GM23248 (cell line): Measurements from ENCODE around the gene KCTD3. TPM values are rescaled to one million over a fixed set of nuclear protein-coding genes. Genes with fewer than 3 reads are reported as not detected.

Source experiments
- DNase-seq: peaks from one replicate; pipeline ENCODE4 v3.0.0-alpha.2; 2015
- H2AFZ ChIP-seq: fragments of 200-600 bp; sonication (generic); 2 replicates; pipeline ENCODE4 v1.6.1; 2016; ENCODE audit warnings: antibody characterized with exemption
- H3F3A ChIP-seq: fragments of 200-600 bp; sonication (generic); 2 replicates; pipeline ENCODE4 v1.6.1; 2016; ENCODE audit warnings: mild to moderate bottlenecking, antibody characterized with exemption, mixed run types; ENCODE audit not compliant: insufficient read depth
- H3K27ac ChIP-seq: fragments of 200-600 bp; sonication (generic); 2 replicates; pipeline ENCODE4 v1.5.1; 2016; ENCODE audit warnings: mild to moderate bottlenecking
- H3K27me3 ChIP-seq: fragments of 200-600 bp; sonication (generic); replicated peaks from 2 replicates; pipeline ENCODE4 v1.6.1; 2016; ENCODE audit warnings: mild to moderate bottlenecking; ENCODE audit not compliant: insufficient read depth
- H3K36me3 ChIP-seq: fragments of 200-600 bp; sonication (generic); 2 replicates; pipeline ENCODE4 v1.6.1; 2016; ENCODE audit warnings: low read depth, mild to moderate bottlenecking
- H3K4me1 ChIP-seq: fragments of 200-600 bp; sonication (generic); 2 replicates; pipeline ENCODE4 v1.6.1; 2016; ENCODE audit warnings: mild to moderate bottlenecking; ENCODE audit not compliant: insufficient read depth
- H3K4me2 ChIP-seq: fragments of 200-600 bp; sonication (generic); one replicate; pipeline ENCODE4 v1.6.1; 2016; ENCODE audit warnings: mild to moderate bottlenecking; ENCODE audit not compliant: unreplicated experiment
- H3K4me3 ChIP-seq: fragments of 200-600 bp; sonication (generic); 2 replicates; pipeline ENCODE4 v1.5.1; 2016; ENCODE audit warnings: mild to moderate bottlenecking
- H3K79me2 ChIP-seq: fragments of 200-600 bp; sonication (generic); 2 replicates; pipeline ENCODE4 v1.6.1; 2016; ENCODE audit warnings: mild to moderate bottlenecking; ENCODE audit not compliant: insufficient read depth
- H3K9ac ChIP-seq: fragments of 200-600 bp; sonication (generic); 2 replicates; pipeline ENCODE4 v1.6.1; 2016; ENCODE audit warnings: mild to moderate bottlenecking
- H3K9me2 ChIP-seq: fragments of 200-600 bp; sonication (generic); 2 replicates; pipeline ENCODE4 v1.6.1; 2016; ENCODE audit warnings: mixed run types, mild to moderate bottlenecking, moderate library complexity; ENCODE audit not compliant: insufficient read depth
- H3K9me3 ChIP-seq: fragments of 200-600 bp; sonication (generic); one replicate; pipeline ENCODE4 v1.6.1; 2017; ENCODE audit warnings: low read depth
- H4K20me1 ChIP-seq: fragments of 200-600 bp; sonication (generic); 2 replicates; pipeline ENCODE4 v1.6.0; 2016; ENCODE audit not compliant: insufficient read depth
- EZH2 ChIP-seq: fragments of 200-600 bp; sonication (generic); IDR thresholded peaks from 2 replicates; pipeline ENCODE4 v1.6.1; 2018; ENCODE audit warnings: antibody characterized with exemption, mild to moderate bottlenecking; ENCODE audit not compliant: insufficient read depth, poor library complexity, severe bottlenecking
- EZH2phosphoT487 ChIP-seq: fragments of 200-600 bp; sonication (generic); IDR thresholded peaks from 2 replicates; pipeline ENCODE4 v1.6.1; 2018; ENCODE audit warnings: antibody characterized with exemption, moderate library complexity, mild to moderate bottlenecking, low read depth; ENCODE audit not compliant: insufficient read depth
- WGBS, 2 experiments: methylation state at CpG; one replicate each; pipeline ENCODE4 v1.1.6; 2015 to 2017; ENCODE audit warnings: low lambda C conversion rate in 2 of 2, low coverage in 1 of 2; ENCODE audit errors: missing lambda C conversion rate in 2 of 2; 5-methylcytosine and 5-hydroxymethylcytosine counted together
- in situ Hi-C: fragments of 300-500 bp; cut with MboI; formaldehyde crosslinking; loops from 2 replicates; pipeline ENCODE4 v1.15.0; 2020
- polyA plus RNA-seq: library from polyadenylated mRNA; unstranded; fragments of >200 nt; fragmentation: Nextera tagmentation; extraction: Ambion mirVana; gene quantifications from 2 replicates; pipeline ENCODE4 v1.2.1, GENCODE V29; 2016
- total RNA-seq: library from RNA; depleted of rRNA; stranded (reverse); fragments of >200 nt; shearing (Covaris generic); gene quantifications from 2 replicates; pipeline ENCODE4 v1.2.3, GENCODE V29; 2014

The KCTD3 gene
- total and polyA plus RNA-seq, 2 experiments from 2014 or later, result 17.5 to 32.0 TPM

GRCh38 chr1:215597961-215598360 lies 30.9 kb downstream of the KCTD3 start:
- Histone ChIP-seq H3K4me1 (peaks cover 24% of the 10 kb centered on the region), H3K4me3 (no peak overlapping the region), H3K36me3 (peaks cover 27% of the 10 kb centered on the region), H2AFZ (no peak overlapping the region), H3K9me3 (no peaks in the 10 kb centered on the region), H3K79me2 (peaks cover 15% of the 10 kb centered on the region; the same call in 1 of the 2 replicates), H3K27me3 (no peaks in the 10 kb centered on the region), H3F3A (peaks cover 4% of the 10 kb centered on the region; the same call in 1 of the 2 replicates), H3K9me2 (no peaks in the 10 kb centered on the region), H3K27ac (no peak overlapping the region), H3K4me2 (no peak overlapping the region), H4K20me1 (no peaks in the 10 kb centered on the region), H3K9ac (no peak overlapping the region)
- no peak for DNase-seq
- in situ Hi-C loops, result no loop called here
- TF ChIP-seq EZH2, result no peak
- no peak for TF ChIP-seq EZH2phosphoT487

- no peak overlapping the region for H2AFZ ChIP-seq
- H3K27ac ChIP-seq, result no peak overlapping the region
- no peak overlapping the region for H3K9ac ChIP-seq
- H4K20me1 ChIP-seq, result no peaks in the 10 kb centered on the region
- no peaks in the 10 kb centered on the region for H3K9me3 ChIP-seq
- in situ Hi-C loops, result no loop called here
- 0 out of 2 replicates have a peak, but pooled peaks cover 8% of the 10 kb centered on the region for H3K79me2 ChIP-seq
- H3K4me3 ChIP-seq, result no peak overlapping the region
- H3K27me3 ChIP-seq, result no peaks in the 10 kb centered on the region
- peaks cover 31% of the 10 kb centered on the region for H3K36me3 ChIP-seq
- peaks cover 17% of the 10 kb centered on the region; the same call in 1 of the 2 replicates for H3F3A ChIP-seq
- peaks cover 25% of the 10 kb centered on the region for H3K4me1 ChIP-seq
- H3K9me2 ChIP-seq, result no peaks in the 10 kb centered on the region
- TF ChIP-seq EZH2 (no peak), EZH2phosphoT487 (no peak)
- 71 to 74% methylated on average over 3 of the region's 3 CpGs for WGBS, 2 experiments
- DNase-seq, result peak; percentile 40
- no peak overlapping the region for H3K4me2 ChIP-seq
These were observed 32.4 kb downstream of the KCTD3 start for GRCh38 chr1:215599418-215600074.

- H3K9ac ChIP-seq, result no peak overlapping the region
- H3K79me2 ChIP-seq, result 0 out of 2 replicates have a peak, but pooled peaks cover 8% of the 10 kb centered on the region
- H3F3A ChIP-seq, result peaks cover 17% of the 10 kb centered on the region; the same call in 1 of the 2 replicates
- H3K9me2 ChIP-seq, result no peaks in the 10 kb centered on the region
- no peak for DNase-seq
- no peaks in the 10 kb centered on the region for H3K27me3 ChIP-seq
- H3K4me1 ChIP-seq, result peaks cover 17% of the 10 kb centered on the region
- H3K36me3 ChIP-seq, result peaks cover 31% of the 10 kb centered on the region
- H2AFZ ChIP-seq, result no peak overlapping the region
- H4K20me1 ChIP-seq, result no peaks in the 10 kb centered on the region
- H3K4me2 ChIP-seq, result no peak overlapping the region
- H3K4me3 ChIP-seq, result no peak overlapping the region
- TF ChIP-seq EZH2 (no peak), EZH2phosphoT487 (no peak)
- in situ Hi-C loops, result no loop called here
- H3K9me3 ChIP-seq, result no peaks in the 10 kb centered on the region
- no peak overlapping the region for H3K27ac ChIP-seq
These were observed 33.2 kb downstream of the KCTD3 start for GRCh38 chr1:215600258-215600792.

- WGBS, 2 experiments, result 98 to 99% methylated on average over 8 to 10 of the region's 10 CpGs
- H3K27me3 ChIP-seq, result no peaks in the 10 kb centered on the region
- no peaks in the 10 kb centered on the region for H3K9me2 ChIP-seq
- H3K4me3 ChIP-seq, result no peak overlapping the region
- no peak overlapping the region for H2AFZ ChIP-seq
- in situ Hi-C loops, result no loop called here
- no peak overlapping the region for H3K9ac ChIP-seq
- TF ChIP-seq EZH2phosphoT487, result no peak
- no peak overlapping the region for H3K27ac ChIP-seq
- no peaks in the 10 kb centered on the region for H4K20me1 ChIP-seq
- no peak for DNase-seq
- H3K9me3 ChIP-seq, result no peaks in the 10 kb centered on the region
- no peak overlapping the region for H3K4me2 ChIP-seq
- peaks cover 30% of the 10 kb centered on the region for H3K36me3 ChIP-seq
- 0 out of 2 replicates have a peak, but pooled peaks cover 4% of the 10 kb centered on the region for H3K79me2 ChIP-seq
- H3K4me1 ChIP-seq, result peaks cover 14% of the 10 kb centered on the region
- H3F3A ChIP-seq, result peaks cover 17% of the 10 kb centered on the region; the same call in 1 of the 2 replicates
These were observed 33.8 kb downstream of the KCTD3 start for GRCh38 chr1:215600867-215601266.
